Islet precursor cell (in vitro differentiated cells): ENCODE data around the gene MYO9A.
A peak's percentile ranks its signal among the peaks of the same experiment; 100 is the strongest.
"Not testable (repeated sequence)": the region's sequence is repeated elsewhere in the genome, so short reads cannot be mapped to it uniquely, and the experiment has no call there.

ENCODE experiments used
- DNase-seq: peaks from one replicate; pipeline ENCODE4 v3.0.0-alpha.2; 2018

MYO9A gene

GRCh38 chr15:72139667-72140066 lies 21.7 kb upstream of the MYO9A start:
- no peak for DNase-seq

DNA sequence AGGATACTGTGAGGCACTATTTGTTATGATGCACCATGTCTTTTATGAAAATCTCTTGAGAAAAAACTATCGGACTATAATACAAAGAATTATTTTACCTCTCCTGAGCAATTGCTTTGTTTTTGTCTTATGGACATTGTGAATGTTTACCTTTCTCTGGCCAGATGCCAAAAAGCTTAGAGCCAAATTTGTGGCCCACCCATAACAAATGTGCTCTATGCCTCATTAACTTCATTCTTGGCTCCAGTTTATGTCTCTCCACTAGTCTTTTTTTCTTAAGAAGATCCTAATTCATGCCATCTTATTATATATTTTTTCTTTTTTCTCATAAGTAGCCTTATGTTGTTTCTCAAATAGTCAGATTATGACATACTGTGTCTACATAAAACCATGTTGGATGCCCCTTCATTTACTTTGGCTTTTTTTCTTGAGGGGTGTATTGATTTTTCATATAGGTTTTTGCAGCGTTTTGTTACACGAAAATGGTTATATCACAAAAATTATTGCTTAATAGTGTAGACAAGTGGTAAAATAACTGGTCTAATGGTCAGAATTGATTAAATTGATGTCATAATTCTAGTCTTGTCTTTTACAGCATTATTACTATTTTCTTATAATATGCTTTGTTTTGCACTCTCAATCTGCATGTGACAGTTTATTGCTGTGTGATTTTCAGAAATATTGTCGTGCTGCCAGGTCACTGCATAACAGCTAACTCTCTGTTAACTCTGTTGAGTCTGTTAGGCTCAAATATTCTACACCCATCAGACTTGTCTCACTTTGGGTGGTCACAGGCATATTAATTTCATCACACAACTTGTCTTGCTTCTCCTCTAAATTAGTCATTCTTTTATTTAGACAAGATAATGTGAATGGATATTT lies 18.5 kb upstream of the MYO9A start:
- no peak for DNase-seq

DNA sequence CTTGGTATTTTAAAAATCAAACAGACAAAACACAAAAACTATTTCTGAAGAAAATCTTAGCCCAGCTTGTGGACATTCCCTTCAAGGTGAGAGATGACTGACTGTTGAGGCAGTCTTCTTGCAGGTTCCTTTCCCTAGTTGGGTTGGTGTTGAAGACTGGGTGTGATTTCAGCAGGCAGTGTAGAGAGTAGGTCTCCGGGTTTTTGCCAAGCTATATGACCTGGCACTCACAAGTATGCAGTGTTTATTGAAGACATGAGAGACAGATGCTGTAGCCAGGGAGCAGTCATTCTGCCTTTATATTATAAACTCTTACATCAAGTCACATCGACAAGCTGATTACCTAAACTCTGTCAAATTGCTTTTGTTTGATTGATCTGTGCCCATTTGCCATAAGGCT lies 17.8 kb upstream of the MYO9A start:
- DNase-seq: no peak

DNA sequence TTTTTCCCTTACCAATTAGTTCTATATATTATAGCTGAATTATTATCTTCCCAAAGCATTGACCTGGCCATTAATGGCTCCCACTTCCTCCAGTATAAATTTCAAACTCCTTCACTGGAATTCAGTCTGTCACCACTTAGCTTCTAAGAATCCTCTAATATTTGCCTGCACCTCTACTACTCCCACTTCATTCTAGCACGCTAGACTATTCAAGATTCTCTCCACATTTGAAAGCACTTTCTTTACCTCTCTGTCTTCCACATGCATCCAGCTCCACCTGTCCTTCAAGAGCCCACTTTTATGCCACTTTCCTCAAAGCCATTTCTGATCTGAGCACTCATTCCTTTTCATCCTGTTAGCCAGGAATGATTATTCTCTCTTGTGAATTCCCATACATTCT lies 15.3 kb upstream of the MYO9A start:
- DNase-seq: no peak

GRCh38 chr15:72131922-72132321 lies 14.0 kb upstream of the MYO9A start:
- no peak for DNase-seq

- DNase-seq: no peak
Observed at GRCh38 chr15:72130272-72130671, 12.3 kb upstream of the MYO9A start.

DNA sequence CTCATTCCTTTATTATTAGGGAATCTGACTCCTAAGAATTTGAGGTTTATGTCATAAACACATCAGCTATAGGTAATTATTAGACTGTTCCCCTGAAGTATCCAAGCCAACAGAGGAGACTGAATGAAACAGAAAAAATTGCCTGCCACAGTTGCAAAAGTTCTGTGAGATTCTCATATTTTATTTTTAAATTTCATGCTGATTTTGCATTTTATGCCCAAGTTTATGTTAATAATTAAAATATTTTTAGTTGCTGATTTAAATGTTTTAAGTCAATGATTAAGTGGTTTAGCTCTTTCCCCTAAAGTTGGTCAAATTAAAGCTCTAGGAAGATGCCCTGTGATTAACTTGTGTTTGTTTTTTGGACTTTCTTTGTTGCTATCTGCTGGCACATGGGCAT lies 10.4 kb upstream of the MYO9A start:
- no peak for DNase-seq

DNA sequence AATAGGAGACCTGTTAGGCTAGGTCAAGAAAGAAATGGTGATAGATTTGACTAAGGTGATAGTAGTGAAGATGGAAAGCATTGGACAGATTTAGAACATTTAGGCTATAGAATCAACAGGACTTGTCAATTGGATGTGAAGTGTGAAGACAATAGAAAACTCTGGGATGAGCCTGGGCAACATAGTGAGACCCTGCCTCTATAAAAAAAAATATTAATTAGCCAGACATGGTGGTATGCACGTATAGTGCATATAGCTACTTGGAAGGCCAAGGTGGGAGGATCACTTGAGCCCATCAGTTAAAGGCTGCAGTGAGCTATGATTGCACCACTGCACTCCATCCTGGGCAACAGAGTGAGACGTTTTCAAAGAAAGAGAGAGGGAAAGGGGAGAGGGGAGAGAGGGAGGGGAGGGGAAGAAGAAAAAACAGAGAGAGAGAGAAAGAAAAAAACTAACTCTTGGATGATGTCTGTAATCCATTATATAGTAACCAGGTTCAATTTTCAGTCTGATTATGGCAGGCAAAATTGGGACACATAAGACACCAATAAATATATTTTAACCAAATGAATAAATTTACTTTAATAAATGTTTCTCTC lies 9.9 kb upstream of the MYO9A start:
- no peak for DNase-seq

DNA sequence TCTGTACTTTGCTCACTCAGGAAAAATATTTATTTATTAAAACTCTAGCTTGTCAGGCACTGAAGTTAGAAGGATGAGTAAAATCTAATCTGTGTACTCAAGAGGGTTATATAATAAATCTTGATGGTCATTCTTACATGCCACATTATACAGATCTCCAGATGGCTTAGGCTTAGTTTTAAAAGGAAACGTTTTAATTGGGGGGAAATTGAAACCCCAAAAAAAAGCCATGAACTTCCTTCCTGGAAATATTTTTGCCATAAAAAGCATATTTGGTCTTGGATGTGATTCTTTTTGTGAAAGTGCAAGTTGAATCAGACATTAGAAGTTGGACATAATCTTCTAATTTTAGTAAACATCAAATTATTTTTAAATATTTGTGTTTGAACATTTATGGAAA lies 6.3 kb upstream of the MYO9A start:
- no peak for DNase-seq

- DNase-seq: peak; percentile 92
Observed at GRCh38 chr15:72117486-72118016, 399 bp downstream of the MYO9A start.

GRCh38 chr15:72116731-72117485 lies 1.0 kb downstream of the MYO9A start:
- peak; percentile 69 for DNase-seq

DNA sequence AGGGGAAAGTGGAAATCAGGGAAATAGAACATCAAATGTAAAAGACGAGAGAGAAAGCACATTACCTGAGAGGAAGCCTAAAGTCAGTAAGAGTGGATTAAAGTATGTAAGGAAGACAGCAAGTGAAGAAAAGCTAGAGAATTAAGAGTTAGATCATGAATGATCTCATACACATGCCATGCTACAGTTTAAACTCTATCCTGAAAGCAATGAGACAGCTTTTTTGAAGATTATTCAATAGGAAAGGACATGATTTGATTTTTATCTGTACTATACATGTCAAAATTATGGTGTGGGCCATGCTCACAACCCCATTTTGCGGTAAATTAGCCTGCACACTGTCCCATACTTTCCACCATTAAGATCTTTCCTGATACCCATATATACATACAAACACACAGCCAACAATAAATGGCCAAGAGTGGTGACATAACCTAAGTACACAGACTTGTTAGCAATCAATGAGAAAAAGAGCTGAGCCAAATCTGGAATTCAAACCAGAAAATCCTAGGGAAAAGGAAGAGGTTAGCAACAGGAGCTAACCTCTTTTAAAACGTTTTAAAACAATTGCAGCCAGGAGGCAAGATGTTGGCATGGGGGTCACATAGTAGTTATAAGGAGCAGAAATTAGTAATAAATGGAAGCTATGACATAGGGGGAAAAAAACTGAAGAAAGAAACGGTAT lies 4.5 kb downstream of the MYO9A start:
- no peak for DNase-seq

DNA sequence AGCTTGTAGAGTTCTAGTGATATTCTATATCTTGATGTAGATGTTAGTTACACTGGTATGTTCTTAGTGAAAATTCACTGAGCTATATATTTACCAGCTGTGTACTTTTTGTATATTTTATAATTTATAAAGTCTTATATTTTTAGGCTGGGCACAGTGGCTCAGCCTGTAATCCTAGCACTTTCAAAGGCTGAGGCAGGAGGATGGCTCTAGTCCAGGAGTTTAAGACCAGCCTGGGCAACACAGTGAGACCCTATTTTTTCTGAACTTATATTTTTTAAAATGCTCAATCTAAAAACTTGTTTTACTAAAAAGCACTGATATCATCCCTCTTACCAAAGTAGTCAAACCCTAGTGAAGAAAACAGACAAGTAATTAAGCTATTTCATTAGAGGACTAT lies 5.1 kb downstream of the MYO9A start:
- DNase-seq: no peak

DNA sequence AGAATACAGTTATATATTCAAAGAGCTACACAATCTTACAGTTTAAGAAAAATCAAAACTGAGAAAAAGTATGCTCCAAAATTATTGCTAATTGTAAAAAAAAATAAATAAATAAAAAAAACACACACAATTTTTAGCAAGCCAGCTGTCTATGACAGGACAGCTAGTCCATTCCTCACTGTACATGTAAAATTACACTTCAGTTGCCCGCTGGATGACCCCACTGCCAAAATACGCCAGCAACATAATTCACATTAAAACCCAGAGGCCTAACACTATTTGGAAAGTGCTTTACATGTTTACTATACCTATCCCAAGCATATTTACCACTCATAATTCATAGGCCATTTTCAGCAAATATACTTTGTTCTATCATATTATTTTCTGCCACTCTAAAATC lies 5.8 kb downstream of the MYO9A start:
- no peak for DNase-seq

- no peak for DNase-seq
Observed at GRCh38 chr15:72110355-72110754, 7.6 kb downstream of the MYO9A start.

DNA sequence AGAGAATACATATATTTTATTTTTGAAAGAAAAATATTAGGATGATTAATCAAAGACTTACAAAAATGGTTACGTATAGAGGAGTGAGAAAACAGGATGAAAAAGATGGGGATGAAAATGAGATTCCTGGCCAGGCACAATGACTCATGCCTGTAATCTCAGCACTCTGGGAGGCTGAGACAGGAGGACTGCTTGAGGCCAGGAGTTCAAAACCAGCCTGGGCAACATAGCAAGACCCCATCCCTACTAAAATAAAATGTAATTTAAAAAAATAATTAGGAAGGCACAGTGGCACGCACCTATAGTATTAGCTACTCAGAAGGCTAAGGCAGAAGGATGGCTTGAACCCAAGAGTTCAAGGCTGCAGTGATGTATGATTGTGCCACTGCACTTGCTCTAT lies 11.9 kb downstream of the MYO9A start:
- DNase-seq: no peak

DNA sequence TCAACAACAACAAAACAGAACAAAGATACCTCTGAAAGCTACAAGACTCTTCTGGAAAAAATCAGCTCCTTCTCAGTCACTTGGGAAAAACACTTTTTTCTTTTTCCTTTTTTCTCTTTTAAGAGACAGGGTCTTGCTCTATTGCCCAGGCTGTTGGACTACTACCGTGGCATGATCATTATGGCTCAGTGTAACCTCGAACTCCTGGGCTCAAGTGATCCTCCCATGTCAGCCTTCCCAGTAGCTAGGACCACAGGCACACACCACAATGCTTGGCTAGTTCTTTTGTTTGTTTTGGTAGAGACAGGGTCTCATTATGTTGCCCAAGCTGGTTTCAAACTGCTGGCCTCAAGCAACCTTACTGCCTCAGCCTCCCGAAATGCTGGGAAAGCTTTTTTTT lies 12.8 kb downstream of the MYO9A start:
- no peak for DNase-seq

- not testable (repeated sequence) for DNase-seq
Observed at GRCh38 chr15:72100551-72100950, 17.4 kb downstream of the MYO9A start.

DNA sequence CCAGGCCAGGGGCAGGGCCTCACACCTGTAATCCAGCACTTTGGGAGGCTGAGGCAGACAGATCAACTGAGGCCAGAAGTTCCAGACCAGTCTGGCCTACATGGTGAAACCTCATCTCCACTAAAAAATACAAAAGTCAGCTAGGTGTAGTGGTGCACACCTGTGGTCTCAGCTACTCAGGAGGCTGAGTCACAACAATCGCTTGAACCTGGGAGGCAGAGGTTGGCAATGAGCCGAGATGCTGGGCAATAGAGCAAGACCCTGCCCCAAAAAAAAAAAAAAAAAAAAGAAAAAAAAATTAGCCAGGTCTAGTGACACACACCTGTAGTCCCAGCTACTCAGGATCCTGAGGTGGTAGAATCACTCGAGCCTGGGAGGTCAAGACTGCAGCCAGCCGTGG lies 18.8 kb downstream of the MYO9A start:
- DNase-seq: no peak

GRCh38 chr15:72098040-72098439 lies 19.9 kb downstream of the MYO9A start:
- DNase-seq: no peak

DNA sequence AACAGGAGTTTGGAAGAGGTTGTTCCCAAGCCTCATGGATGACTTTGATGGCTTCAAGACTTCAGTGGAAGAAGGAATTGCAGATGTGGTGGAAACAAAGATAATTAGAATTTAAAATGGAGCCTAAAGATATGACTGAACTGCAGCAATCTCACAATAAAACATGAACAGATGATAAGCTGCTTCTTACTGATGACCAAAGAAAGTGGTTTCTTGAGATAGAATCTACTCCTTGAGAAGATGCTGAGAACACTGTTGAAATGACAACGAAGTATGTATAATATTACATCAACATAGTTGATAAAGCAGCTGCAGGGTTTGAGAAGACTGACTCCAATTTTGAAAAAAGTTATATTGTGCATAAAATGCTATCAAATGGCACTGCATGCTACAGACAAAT lies 21.2 kb downstream of the MYO9A start:
- no peak for DNase-seq

DNA sequence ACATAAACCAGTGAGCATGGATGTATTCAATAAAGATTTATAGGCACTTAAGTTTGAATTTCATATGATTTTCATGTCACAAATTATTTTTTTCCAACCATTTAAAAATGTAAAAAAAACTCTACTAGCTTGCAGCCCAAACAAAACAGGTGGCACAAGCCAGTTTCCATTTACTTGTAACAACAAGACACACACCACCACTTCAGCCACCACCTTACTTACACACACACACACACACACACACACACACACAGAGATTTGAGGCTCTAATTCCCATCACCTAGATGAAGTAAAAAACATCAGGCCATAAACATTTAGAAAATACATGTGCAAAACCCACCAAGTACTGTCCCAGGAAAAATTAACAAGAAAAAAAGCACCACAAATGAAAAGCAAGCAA lies 25.3 kb downstream of the MYO9A start:
- DNase-seq: no peak

- no peak for DNase-seq
Observed at GRCh38 chr15:72092006-72092405, 25.9 kb downstream of the MYO9A start.
